Effector memory CD4-positive, alpha-beta T cell (primary cell): ENCODE measurements around the gene RHD.
"Not testable (repeated sequence)": the region's sequence is repeated elsewhere in the genome, so short reads cannot be mapped to it uniquely, and the experiment has no call there.

ENCODE experiments used
- DNase-seq, 3 donors: peaks; one replicate each; pipeline ENCODE4 v3.0.0-alpha.2; 2020
- H3K27ac ChIP-seq: 2 replicates; pipeline ENCODE4 v1.7.0; 2013; ENCODE audit warnings: mild to moderate bottlenecking, low read length, moderate library complexity; ENCODE audit not compliant: insufficient read depth, poor library complexity, severe bottlenecking
- H3K27me3 ChIP-seq: replicated peaks from 2 replicates; pipeline ENCODE4 v1.7.0; 2013; ENCODE audit warnings: mild to moderate bottlenecking, low read length; ENCODE audit not compliant: insufficient read depth, control insufficient read depth, poor library complexity, severe bottlenecking
- H3K36me3 ChIP-seq: 2 replicates; pipeline ENCODE4 v1.7.0; 2013; ENCODE audit warnings: mild to moderate bottlenecking, low read length, moderate library complexity; ENCODE audit not compliant: control insufficient read depth, insufficient read depth
- H3K4me1 ChIP-seq: 2 replicates; pipeline ENCODE4 v1.7.0; 2013; ENCODE audit warnings: low read length, mild to moderate bottlenecking; ENCODE audit not compliant: control insufficient read depth, insufficient read depth, poor library complexity, severe bottlenecking
- H3K4me3 ChIP-seq: 2 replicates; pipeline ENCODE4 v1.7.0; 2013; ENCODE audit warnings: low read length, low read depth, mild to moderate bottlenecking; ENCODE audit not compliant: insufficient read depth, poor library complexity, severe bottlenecking
- H3K9me3 ChIP-seq: 2 replicates; pipeline ENCODE4 v1.7.0; 2013; ENCODE audit warnings: mild to moderate bottlenecking, low read length, moderate library complexity; ENCODE audit not compliant: control insufficient read depth

RHD gene

GRCh38 chr1:25304936-25305335 is 32.6 kb downstream of the RHD start:
- H3K27ac ChIP-seq, H3K36me3 ChIP-seq, H3K4me1 ChIP-seq, H3K9me3 ChIP-seq, DNase-seq, H3K4me3 ChIP-seq, H3K27me3 ChIP-seq: not testable (repeated sequence)

DNA sequence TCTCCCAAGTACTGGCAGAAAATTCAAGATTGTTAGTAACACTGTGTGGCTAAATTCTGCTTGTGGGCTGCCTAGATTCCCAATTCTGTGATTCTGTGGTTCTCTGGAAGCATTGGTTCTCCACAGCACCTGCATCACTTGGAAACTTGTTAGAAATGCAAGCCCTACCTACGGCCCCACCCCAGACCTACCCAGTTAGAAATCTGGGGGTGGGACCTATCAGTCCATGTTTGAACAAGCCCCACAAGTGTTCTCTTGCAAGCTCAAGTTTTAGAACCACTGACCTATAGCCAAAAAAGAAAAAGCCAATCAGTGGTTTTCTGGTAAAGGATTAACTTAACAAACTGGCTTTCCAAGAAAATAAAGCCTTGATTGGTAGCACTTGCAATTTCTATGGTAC is 35.9 kb downstream of the RHD start:
- H3K4me3 ChIP-seq, H3K9me3 ChIP-seq, H3K27me3 ChIP-seq, H3K36me3 ChIP-seq, DNase-seq, H3K27ac ChIP-seq, H3K4me1 ChIP-seq: not testable (repeated sequence)

DNA sequence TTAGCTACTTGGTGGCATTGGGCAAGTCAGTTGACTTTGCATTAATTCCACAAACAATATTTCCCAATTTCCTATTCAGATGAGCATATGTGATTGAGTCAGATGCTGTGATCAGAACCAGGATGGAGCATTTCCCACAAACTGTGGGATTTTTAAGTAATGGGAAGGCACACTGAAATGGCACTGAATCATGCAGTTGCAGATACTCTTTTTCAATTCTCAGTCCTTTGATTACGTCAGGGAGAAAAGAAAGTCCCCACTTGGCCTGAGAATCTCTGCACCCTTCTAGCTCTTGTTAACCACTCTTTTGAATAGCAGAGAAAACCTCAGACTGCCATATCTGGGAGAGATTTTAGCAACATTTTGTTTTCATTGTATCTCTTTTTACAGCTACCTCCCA is 36.8 kb downstream of the RHD start:
- H3K27ac ChIP-seq, H3K36me3 ChIP-seq, H3K4me3 ChIP-seq, H3K27me3 ChIP-seq, H3K9me3 ChIP-seq, H3K4me1 ChIP-seq, DNase-seq: not testable (repeated sequence)

- H3K36me3 ChIP-seq, H3K27me3 ChIP-seq, DNase-seq, H3K4me3 ChIP-seq, H3K27ac ChIP-seq, H3K9me3 ChIP-seq, H3K4me1 ChIP-seq: not testable (repeated sequence)
These were observed 37.2 kb downstream of the RHD start for GRCh38 chr1:25309486-25309885.

DNA sequence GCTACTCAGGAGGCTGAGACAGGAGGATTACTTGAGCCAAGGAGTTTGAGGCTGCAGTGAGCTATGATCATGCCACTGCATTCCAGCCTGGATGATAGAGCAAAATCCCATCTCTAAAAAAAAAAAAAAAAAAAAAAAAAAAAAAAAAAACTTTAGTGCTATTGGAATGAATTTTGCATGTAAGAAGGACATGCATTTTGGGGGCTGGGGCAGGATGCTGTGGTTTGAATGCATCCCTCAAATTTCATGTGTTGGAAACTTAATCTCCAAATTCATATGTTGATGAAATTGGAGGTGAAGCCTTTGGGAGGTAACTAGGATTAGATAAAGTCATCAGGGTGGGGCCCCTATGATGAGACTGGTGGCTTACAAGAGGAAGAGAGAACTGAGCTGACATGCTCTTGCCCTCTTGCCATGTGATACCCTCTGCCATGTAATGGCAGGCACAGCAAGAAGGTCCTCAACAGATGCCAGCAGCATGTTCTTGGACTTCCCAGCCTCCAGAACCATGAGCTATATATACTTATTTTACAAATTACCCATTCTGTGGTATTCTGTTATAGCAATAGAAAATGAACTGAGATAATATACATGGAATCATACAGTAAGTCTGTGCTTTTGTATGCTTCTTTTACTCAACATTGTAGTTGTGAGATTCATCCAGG is 40.6 kb downstream of the RHD start:
- not testable (repeated sequence) for DNase-seq, H3K4me3 ChIP-seq, H3K4me1 ChIP-seq, H3K27ac ChIP-seq, H3K36me3 ChIP-seq, H3K27me3 ChIP-seq, H3K9me3 ChIP-seq

GRCh38 chr1:25320314-25320938 is 48.1 kb downstream of the RHD start:
- not testable (repeated sequence) for H3K27me3 ChIP-seq, H3K9me3 ChIP-seq, H3K4me1 ChIP-seq, DNase-seq, H3K36me3 ChIP-seq, H3K27ac ChIP-seq, H3K4me3 ChIP-seq

DNA sequence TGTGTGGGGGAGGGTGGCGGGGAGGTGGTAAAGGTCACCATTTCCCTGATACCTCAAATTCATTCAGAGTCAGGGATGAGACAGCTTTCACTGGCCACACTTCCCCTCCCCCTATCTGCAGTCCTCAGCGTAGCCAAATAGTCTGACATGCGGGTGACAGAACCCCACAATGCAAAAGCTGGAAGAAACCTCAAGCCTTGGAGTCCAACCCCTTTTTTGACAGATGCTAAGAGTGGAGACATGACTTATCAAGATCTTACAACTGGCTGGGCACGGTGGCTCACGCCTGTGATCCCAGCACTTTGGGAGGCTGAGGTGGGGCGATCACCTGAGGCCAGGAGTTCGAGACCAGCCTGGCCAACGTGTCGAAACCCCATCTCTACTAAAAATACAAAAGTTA is 49.8 kb downstream of the RHD start:
- H3K36me3 ChIP-seq, H3K27me3 ChIP-seq, DNase-seq, H3K9me3 ChIP-seq, H3K27ac ChIP-seq, H3K4me3 ChIP-seq, H3K4me1 ChIP-seq: not testable (repeated sequence)

DNA sequence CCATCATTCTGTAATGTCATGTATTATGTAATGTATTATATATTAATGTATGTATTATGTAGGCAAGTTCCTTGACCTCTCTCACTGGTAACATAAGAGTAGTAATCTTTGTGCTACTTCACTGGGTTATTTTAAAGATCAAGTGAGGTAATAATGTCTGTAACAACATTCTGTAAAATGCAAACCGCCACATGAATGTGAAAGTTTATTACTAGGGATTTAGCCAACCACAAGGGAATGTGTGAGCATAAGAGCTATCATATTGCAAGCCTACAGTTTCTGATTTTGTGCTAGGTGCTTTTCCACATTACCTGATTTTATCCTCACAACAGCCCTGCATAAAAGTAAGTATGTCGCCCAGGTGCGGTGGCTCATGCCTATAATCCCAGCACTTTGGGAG is 52.1 kb downstream of the RHD start:
- H3K36me3 ChIP-seq, H3K4me3 ChIP-seq, H3K27ac ChIP-seq, H3K9me3 ChIP-seq, H3K4me1 ChIP-seq, H3K27me3 ChIP-seq, DNase-seq: not testable (repeated sequence)

DNA sequence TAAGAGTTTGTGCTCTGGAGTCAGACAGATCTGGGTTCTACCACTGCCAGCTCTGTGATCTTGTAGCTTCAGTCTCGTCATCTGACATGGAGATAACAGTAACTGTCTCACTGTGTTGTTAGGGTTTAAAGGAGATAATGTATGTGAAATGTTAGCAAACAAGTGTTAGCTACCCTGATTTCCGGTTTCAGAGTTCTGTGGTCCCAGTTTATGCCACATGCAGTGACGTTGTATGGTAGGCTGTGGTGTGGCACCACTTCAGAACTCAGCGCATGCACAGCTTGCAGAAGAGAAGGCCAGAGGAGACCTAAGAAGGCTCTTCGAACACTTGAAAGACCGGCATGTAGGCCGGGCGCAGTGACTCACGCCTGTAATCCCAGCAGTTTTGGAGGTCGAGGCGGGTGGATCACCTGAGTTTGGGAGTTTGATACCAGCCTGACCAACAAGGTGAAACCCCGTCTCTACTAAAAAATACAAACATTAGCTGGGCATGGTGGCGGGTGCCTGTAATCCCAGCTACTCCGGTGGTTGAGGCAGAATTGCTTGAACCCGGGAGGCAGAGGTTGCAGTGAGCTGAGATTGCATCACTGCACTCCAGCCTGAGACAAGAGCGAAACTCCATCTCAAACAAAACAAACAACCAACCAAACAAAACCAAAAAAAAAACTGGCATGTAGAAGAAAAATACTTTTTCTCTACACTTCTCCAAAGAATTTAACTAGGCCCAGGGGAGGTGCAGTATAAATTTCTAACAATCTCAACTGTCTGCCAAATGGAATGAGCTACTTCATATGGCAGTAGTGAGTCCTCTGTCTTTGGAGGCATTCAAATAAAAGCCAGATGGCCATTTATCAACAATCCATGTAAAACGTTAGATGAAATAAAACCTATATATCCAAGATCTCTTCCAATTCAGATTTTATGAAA is 55.8 kb downstream of the RHD start:
- H3K27ac ChIP-seq: not testable (repeated sequence)

GRCh38 chr1:25328791-25329185 is 56.5 kb downstream of the RHD start:
- not testable (repeated sequence) for H3K27ac ChIP-seq, H3K9me3 ChIP-seq, H3K36me3 ChIP-seq, H3K4me3 ChIP-seq, H3K27me3 ChIP-seq, H3K4me1 ChIP-seq, DNase-seq

More for the DNA sequence above, 55.8 kb downstream of the RHD start:
- not testable (repeated sequence) for H3K9me3 ChIP-seq, H3K4me1 ChIP-seq, DNase-seq, H3K4me3 ChIP-seq, H3K27me3 ChIP-seq, H3K36me3 ChIP-seq
